GM19043 (cell line): ENCODE results near the gene OR5H14.
"Not testable (repeated sequence)": the region's sequence is repeated elsewhere in the genome, so short reads cannot be mapped to it uniquely, and the experiment has no call there.

ENCODE experiments used
- ATAC-seq: cut with Tn5 transposase; IDR thresholded peaks from one replicate; pipeline ENCODE4 v1.9.1; 2021; ENCODE audit warnings: low read depth; ENCODE audit not compliant: unreplicated experiment

Gene OR5H14

DNA sequence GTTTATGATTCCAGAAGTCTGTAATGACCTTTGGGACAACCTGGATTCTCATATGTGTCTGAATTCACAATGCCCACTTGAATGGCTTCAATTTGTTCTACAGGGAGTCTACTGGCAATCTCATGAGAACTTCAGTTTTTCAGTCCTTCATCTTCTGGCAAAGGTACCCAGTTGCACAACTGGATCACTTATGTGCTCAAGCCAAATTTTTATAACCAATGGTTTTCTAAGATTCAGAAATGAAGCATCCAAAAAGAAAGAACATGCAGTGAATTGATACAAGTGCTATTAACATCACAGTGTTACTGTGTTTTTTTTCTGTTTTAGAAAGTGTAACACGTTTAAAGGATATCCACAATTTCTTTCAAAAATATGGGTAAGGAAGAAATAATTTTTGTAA is at the start of gene OR5H14:
Gene OR5H14, plus strand, starts transcription at position 301 of the 400 bp plus-strand sequence. CDS start 1,907 bp downstream, outside the sequence.
- ATAC-seq: no peak

GRCh38 chr3:98099848-98100247 is 47.4 kb upstream of the OR5H14 start:
- ATAC-seq: no peak

DNA sequence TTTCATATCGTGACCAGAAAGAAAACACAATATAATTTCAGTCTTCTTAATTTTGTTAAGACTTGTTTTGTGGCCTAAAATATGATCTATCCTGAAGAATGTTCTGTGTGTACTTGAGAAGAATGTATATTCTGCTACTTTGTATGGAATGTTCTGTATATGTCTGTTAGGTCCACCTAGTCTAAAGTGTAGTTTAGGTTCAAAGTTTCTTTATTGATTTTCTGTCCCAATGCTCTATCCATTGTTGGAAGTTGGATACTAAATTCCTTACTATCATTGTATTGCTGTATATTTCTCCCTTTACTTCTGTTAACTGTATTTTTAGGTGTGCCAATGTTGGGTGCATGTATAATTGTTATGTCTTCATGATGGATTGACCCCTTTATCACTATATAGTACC is 39.1 kb upstream of the OR5H14 start:
- no peak for ATAC-seq

GRCh38 chr3:98109807-98110549 is 37.3 kb upstream of the OR5H14 start:
- ATAC-seq: no peak

DNA sequence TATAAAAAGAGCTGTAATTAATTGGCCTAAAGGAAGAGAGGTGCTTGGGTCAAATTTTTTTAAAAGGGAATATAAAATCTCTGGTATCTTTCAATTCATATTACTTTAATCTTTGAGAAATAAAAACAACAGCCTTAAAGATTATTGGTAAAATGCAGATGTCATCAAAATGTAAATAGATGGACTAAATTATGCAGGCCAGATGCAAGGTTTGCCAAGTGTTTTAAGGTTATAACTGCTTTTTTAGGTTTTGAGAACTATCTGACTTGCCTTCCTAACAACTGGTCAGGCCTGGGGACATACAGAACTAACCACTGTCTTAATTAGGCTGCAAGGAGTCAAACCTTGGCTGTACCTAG is 36.8 kb upstream of the OR5H14 start:
- no peak for ATAC-seq

DNA sequence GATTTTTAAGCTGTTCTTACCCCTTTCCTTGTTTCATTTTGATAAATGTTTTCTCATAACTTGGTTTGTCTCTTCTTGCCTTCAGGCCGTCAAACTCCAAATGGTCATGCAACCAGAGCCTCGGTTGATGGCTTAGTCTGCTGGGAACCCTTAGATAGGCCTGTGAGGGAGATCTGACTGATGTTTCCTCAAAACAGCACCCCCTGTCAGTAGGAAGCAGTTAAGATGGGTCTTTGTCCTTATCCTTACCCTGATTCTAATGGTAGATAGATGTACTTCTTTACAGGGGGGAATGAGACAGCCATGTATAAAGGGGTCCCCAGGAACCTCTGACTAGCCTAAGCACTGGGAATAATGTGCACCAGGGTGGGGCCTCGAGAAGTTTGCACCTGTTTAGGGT is 33.0 kb upstream of the OR5H14 start:
- ATAC-seq: no peak

- no peak for ATAC-seq
These were observed 31.6 kb upstream of the OR5H14 start for GRCh38 chr3:98115717-98116116.

GRCh38 chr3:98130421-98130820 is 16.9 kb upstream of the OR5H14 start, which contains the start of gene OR5H1:
TSS of gene OR5H1 (plus strand) at chr3:98130721. CDS start at chr3:98132698, 1,977 bp downstream.
- no peak for ATAC-seq

DNA sequence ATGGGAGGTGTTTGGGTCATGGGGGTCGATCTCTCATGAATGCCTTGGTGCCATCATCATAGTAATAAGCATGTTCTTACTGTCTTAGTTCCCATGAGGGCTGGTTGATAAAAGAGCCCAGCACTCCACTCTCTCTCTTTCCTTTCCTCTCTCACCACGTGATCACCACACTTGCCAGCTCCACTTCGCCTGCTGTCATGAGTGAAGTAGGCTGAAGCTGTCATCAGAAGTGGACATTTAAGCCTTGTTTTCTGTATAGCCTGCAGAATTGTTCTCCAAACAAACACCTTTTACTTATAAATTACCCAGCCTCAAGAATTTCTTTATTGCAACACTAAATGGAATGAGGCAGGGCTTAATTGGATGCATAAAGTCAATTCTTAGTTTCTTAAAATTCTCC is 10.6 kb upstream of the OR5H14 start:
- no peak for ATAC-seq

DNA sequence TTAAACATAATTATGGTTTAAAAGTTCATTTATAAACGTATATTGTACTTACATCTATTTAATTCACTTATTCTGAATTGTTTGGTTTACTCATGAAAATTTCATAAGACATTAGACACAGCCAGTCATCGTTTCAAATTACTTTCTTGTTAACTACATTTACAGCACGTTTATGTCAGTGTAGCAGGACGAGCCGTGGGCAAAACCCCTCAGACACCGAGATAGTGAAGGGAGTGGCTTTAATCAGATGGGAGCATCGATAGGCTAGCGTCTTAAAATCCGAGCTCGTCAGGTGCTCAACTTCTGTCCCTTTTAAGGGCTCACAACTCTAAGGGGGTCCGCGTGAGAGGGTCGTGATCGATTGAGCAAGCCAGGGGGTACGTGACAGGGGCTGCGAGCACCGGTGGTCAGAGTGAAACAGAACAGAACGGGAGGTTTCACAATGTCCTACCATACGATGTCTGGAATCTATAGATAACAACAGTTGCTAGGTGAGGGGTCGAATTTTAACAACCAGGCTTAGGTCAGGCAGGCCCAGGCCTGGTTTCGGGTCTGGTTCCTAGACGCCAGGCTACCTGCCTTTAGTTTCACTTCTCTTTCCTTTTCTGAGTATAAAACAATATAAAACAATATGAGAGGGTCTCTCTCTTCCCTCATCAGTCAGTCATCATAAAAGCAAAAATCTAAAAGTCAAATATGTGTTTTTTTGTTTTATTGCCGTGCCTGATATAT is 9.3 kb upstream of the OR5H14 start:
- not testable (repeated sequence) for ATAC-seq

DNA sequence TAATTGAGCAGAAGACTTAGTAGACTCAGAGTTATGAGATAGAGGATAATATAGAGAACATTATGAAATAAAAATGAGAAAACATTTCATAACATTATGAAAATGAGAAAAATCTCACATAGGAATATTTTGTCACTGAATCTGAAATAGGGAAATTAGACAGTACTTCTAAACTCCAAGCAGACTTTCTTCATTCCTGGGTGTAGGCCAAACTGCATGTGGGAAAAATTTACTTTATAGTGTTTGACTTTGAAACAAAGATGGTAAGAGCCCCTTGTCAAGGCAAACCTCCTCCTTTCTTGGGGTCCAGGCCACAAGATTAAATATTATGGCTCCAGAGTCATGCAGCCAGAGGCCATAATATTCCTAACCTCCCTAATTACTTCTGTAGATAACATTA is 6.7 kb upstream of the OR5H14 start:
- ATAC-seq: no peak

GRCh38 chr3:98148751-98149150 is 1.5 kb downstream of the OR5H14 start:
- ATAC-seq: no peak

- not testable (repeated sequence) for ATAC-seq
These were observed 2.2 kb downstream of the OR5H14 start for GRCh38 chr3:98149456-98149855.

DNA sequence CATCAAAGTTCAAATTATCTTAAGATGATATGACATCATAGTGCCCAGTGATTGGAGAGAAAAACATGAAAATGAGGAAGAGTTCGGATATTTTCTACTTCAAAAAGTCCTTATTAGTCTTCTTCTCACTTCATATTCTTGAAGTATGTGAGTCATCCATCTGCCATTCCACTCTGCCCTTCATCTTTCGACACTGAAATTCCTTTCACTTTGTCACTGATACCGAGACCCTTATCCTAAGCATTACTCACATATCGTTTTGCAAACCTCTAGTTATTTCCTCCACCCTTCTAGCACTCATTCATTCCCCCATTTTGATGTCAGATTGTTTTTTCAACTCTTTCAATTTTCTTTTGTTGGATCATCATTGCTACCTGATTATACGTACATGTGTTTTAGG is 4.0 kb downstream of the OR5H14 start:
- no peak for ATAC-seq

GRCh38 chr3:98166396-98166795 is 19.1 kb downstream of the OR5H14 start, which contains the start of gene OR5H15:
TSS of gene OR5H15 (plus strand) at chr3:98166696. CDS start at chr3:98168700, 2,004 bp downstream.
- ATAC-seq: no peak

- ATAC-seq: no peak
These were observed 23.8 kb downstream of the OR5H14 start for GRCh38 chr3:98171071-98171470.

DNA sequence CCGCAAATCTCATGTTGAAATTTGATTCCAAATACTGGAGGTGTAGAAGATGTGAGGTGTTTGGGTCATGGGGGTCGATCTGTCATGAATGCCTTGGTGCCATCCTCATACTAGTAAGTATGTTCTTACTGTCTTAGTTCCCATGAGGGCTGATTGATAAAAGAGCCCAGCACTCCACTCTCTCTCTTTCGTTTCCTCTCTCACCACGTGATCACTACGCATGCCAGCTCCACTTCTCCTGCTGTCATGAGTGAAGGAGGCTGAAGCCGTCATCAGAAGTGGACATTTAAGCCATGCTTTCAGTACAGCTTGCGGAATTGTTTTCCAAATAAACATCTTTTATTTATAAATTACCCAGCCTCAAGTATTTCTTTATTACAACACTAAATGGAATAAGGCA is 25.3 kb downstream of the OR5H14 start:
- no peak for ATAC-seq

DNA sequence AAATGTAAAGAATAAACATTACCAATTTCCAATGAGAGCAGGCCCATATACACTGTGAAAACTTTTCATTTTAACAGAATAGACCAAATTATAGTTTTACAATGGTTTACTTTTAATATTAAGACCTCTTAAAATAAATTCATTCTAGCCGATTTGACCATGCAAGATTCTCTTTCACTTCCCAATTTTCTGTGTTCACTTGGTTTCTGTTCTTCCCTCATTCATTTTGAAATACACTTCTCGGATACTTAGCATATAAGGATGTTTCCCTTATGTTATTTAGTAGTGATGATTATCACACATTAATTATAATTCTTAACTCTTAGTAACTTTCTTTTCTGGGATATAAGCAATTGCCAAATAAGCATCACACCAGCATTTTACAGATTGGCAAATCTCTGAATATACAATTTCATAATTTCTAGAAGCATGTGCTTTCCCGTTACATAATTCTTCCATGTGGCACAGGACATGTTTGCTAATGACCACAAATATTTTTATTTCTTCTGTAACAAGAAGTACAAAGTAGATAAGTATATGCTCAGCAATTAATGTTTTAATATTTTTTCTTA is 33.1 kb downstream of the OR5H14 start:
- no peak for ATAC-seq

GRCh38 chr3:98182196-98182595 is 34.9 kb downstream of the OR5H14 start:
- no peak for ATAC-seq

- ATAC-seq: no peak
These were observed 37.9 kb downstream of the OR5H14 start for GRCh38 chr3:98185180-98185579.

- ATAC-seq: no peak
These were observed 41.3 kb downstream of the OR5H14 start for GRCh38 chr3:98188545-98188944.

DNA sequence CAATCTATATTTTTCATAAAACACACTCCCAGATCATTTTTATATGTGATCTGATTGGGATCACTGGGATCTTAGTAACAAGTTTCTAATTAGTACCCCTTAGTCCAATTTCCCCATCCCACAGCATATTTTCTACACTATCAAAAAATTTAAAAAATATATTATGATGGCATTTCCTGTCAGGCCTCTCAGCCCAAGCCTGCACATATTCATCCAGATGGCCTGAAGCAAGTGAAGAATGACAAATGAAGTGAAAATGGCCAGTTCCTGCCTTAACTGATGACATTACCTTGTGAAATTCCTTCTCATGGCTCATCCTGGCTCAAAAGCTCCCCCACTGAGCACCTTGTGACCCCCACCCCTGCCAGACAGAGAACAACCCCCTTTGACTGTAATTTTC is 43.6 kb downstream of the OR5H14 start:
- not testable (repeated sequence) for ATAC-seq
